NOMO-1 treated with dmso at 0.1 percent for 144 hours (cell line): ENCODE measurements around the gene NSRP1.

Experiments used
- DNase-seq: peaks from one replicate; lab custom pipeline; 2025; ENCODE audit not compliant: unreplicated experiment; lab: John Stamatoyannopoulos, UW

NSRP1 gene

GRCh38 chr17:30220414-30220813 lies 103.8 kb downstream of the NSRP1 start:
- no peak for DNase-seq

GRCh38 chr17:30221346-30221745 lies 104.7 kb downstream of the NSRP1 start:
- no peak for DNase-seq

- DNase-seq: no peak
Observed at GRCh38 chr17:30222251-30222650, 105.6 kb downstream of the NSRP1 start.

- DNase-seq: no peak
Observed at GRCh38 chr17:30222721-30223175, 106.1 kb downstream of the NSRP1 start.

GRCh38 chr17:30224419-30224960 lies 107.9 kb downstream of the NSRP1 start:
- peak; percentile 30 for DNase-seq

- DNase-seq: peak; percentile 19
Observed at GRCh38 chr17:30225112-30225511, 108.5 kb downstream of the NSRP1 start.

- no peak for DNase-seq
Observed at GRCh38 chr17:30225919-30226553, 109.4 kb downstream of the NSRP1 start.

GRCh38 chr17:30226878-30227277 lies 110.3 kb downstream of the NSRP1 start:
- no peak for DNase-seq

- DNase-seq: no peak
Observed at GRCh38 chr17:30228011-30228410, 111.4 kb downstream of the NSRP1 start.

- DNase-seq: no peak
Observed at GRCh38 chr17:30229012-30229411, 112.4 kb downstream of the NSRP1 start.

GRCh38 chr17:30230009-30230408 lies 113.4 kb downstream of the NSRP1 start:
- peak; percentile 7 for DNase-seq

GRCh38 chr17:30230596-30231125 lies 114.0 kb downstream of the NSRP1 start:
- DNase-seq: no peak

GRCh38 chr17:30232015-30232823 lies 115.6 kb downstream of the NSRP1 start:
- DNase-seq: no peak

- no peak for DNase-seq
Observed at GRCh38 chr17:30232824-30233427, 116.3 kb downstream of the NSRP1 start.

- DNase-seq: no peak
Observed at GRCh38 chr17:30234296-30234695, 117.7 kb downstream of the NSRP1 start.

GRCh38 chr17:30234964-30235363 lies 118.3 kb downstream of the NSRP1 start:
- DNase-seq: no peak

GRCh38 chr17:30235386-30236296 lies 119.0 kb downstream of the NSRP1 start, which contains the start of gene SLC6A4:
TSS of gene SLC6A4 (minus strand) at chr17:30235697. CDS start at chr17:30221958, 13,739 bp downstream.
- DNase-seq: no peak
